H1 (cell line): ENCODE results near the gene FAM53A. TPM values are rescaled to one million over a fixed set of nuclear protein-coding genes. Genes with fewer than 3 reads are reported as not detected.

Source experiments
- CTCF ChIA-PET: fragments of 300-600 bp; sonication (Branson Sonifier 250); formaldehyde crosslinking; loops from one replicate; lab custom pipeline; 2021; ENCODE audit not compliant: partially characterized antibody; lab: Charles Lee
- POLR2A ChIA-PET: fragments of 300-600 bp; sonication (Branson Sonifier 250); formaldehyde crosslinking; loops from one replicate; lab custom pipeline; 2021; ENCODE audit warnings: inconsistent platforms; ENCODE audit not compliant: partially characterized antibody; lab: Charles Lee
- DNase-seq, 2 experiments: peaks; one replicate each; pipeline versions ENCODE4 v3.0.0 to v3.0.0-alpha.2; 2010 to 2022; ENCODE audit warnings: low spot score in 2 of 2, low read depth in 1 of 2, mixed read lengths in 1 of 2
- FAIRE-seq: peaks from 2 replicates; lab custom pipeline; 2011; peaks lifted over from hg19 to GRCh38; lab: Jason Lieb, UNC
- H2AFZ ChIP-seq: 2 replicates; pipeline ENCODE4 v1.8.1; 2012; ENCODE audit warnings: low read length, inconsistent platforms
- H2AK5ac ChIP-seq: 2 replicates; pipeline ENCODE4 v1.6.1; 2013; ENCODE audit warnings: low read depth, low read length
- H2BK120ac ChIP-seq: replicated peaks from 2 replicates; pipeline ENCODE3; 2013; ENCODE audit warnings: low read depth, low read length, inconsistent platforms
- H2BK12ac ChIP-seq: 2 replicates; pipeline ENCODE4 v1.6.1; 2013; ENCODE audit warnings: low read depth, low read length
- H2BK15ac ChIP-seq: 2 replicates; pipeline ENCODE4 v1.6.1; 2013; ENCODE audit warnings: low read length
- H2BK20ac ChIP-seq: 2 replicates; pipeline ENCODE4 v1.6.1; 2013; ENCODE audit warnings: low read length
- H2BK5ac ChIP-seq: 2 replicates; pipeline ENCODE4 v1.6.1; 2013; ENCODE audit warnings: low read depth, low read length
- H3K14ac ChIP-seq: 2 replicates; pipeline ENCODE4 v1.6.1; 2013; ENCODE audit warnings: inconsistent platforms; ENCODE audit not compliant: insufficient read length
- H3K18ac ChIP-seq: 2 replicates; pipeline ENCODE4 v1.6.1; 2013; ENCODE audit warnings: low read length; ENCODE audit errors: extremely low read depth
- H3K23ac ChIP-seq: 2 replicates; pipeline ENCODE4 v1.6.1; 2013; ENCODE audit warnings: inconsistent platforms; ENCODE audit not compliant: insufficient read length
- H3K23me2 ChIP-seq: 2 replicates; pipeline ENCODE4 v1.6.1; 2013; ENCODE audit warnings: low read depth, low read length
- H3K27ac ChIP-seq: 2 replicates; pipeline ENCODE4 v1.6.1; 2011; ENCODE audit warnings: low read depth, low read length, inconsistent platforms
- H3K27me3 ChIP-seq, 4 experiments: replicated peaks in 1 of 4; 1 replicate in 1 of 4; 2 replicates in 3 of 4; pipeline versions ENCODE4 v1.6.1 to v1.8.1; 2011 to 2013; ENCODE audit warnings: low read length in 3 of 4, mild to moderate bottlenecking in 3 of 4, inconsistent platforms in 2 of 4, mixed read lengths in 2 of 4, moderate library complexity in 1 of 4; ENCODE audit not compliant: control insufficient read depth in 3 of 4, insufficient read depth in 3 of 4; ENCODE audit errors: extremely low read depth in 1 of 4
- H3K36me3 ChIP-seq, 4 experiments: 2 replicates each; pipeline versions ENCODE4 v1.6.1 to v1.8.1; 2011 to 2013; ENCODE audit warnings: mild to moderate bottlenecking in 4 of 4, low read length in 3 of 4, moderate library complexity in 2 of 4, control low read depth in 1 of 4, inconsistent platforms in 1 of 4; ENCODE audit not compliant: insufficient read depth in 4 of 4, control insufficient read depth in 2 of 4
- H3K4ac ChIP-seq: replicated peaks from 2 replicates; pipeline ENCODE3; 2013; ENCODE audit warnings: low read length, low read depth, mixed read lengths, inconsistent platforms; ENCODE audit not compliant: insufficient read length
- H3K4me1 ChIP-seq, 4 experiments: replicated peaks in 1 of 4; 1 replicate in 1 of 4; 2 replicates in 3 of 4; pipeline versions ENCODE4 v1.6.1 to v1.8.1; 2011 to 2013; ENCODE audit warnings: low read length in 3 of 4, inconsistent platforms in 2 of 4, mixed read lengths in 1 of 4; ENCODE audit not compliant: insufficient read depth in 4 of 4, control insufficient read depth in 3 of 4
- H3K4me2 ChIP-seq, 2 experiments: 2 replicates each; pipeline versions ENCODE4 v1.6.1 to v1.8.1; 2011 to 2013; ENCODE audit warnings: low read depth in 2 of 2, low read length in 2 of 2, control low read depth in 1 of 2, inconsistent platforms in 1 of 2, mild to moderate bottlenecking in 1 of 2; ENCODE audit not compliant: insufficient read depth in 1 of 2
- H3K4me3 ChIP-seq, 4 experiments: fragments of 200-600, 300-600 bp in 1 of 4; sonication (generic), shearing (Covaris generic), sonication (Bioruptor Twin) in 1 of 4; 2 replicates each; pipeline versions ENCODE4 v1.5.1 to v1.8.1; 2011 to 2016; ENCODE audit warnings: low read length in 4 of 4, low read depth in 3 of 4, control low read depth in 2 of 4, inconsistent platforms in 2 of 4, mild to moderate bottlenecking in 2 of 4, mixed read lengths in 1 of 4, moderate library complexity in 1 of 4; ENCODE audit not compliant: insufficient read depth in 2 of 4; ENCODE audit errors: extremely low read depth in 1 of 4
- H3K56ac ChIP-seq: replicated peaks from 2 replicates; pipeline ENCODE3; 2013; ENCODE audit warnings: low read depth, mild to moderate bottlenecking, mixed read lengths, low read length, inconsistent platforms; ENCODE audit not compliant: insufficient read length
- H3K79me1 ChIP-seq: 2 replicates; pipeline ENCODE4 v1.6.1; 2013; ENCODE audit warnings: low read depth, low read length, control low read depth
- H3K79me2 ChIP-seq, 2 experiments: 2 replicates each; pipeline versions ENCODE4 v1.6.1 to v1.8.1; 2012 to 2013; ENCODE audit warnings: low read length in 2 of 2, mild to moderate bottlenecking in 2 of 2, inconsistent platforms in 1 of 2; ENCODE audit not compliant: insufficient read depth in 2 of 2, control insufficient read depth in 1 of 2
- H3K9ac ChIP-seq, 4 experiments: replicated peaks in 1 of 4; 1 replicate in 1 of 4; 2 replicates in 3 of 4; pipeline versions ENCODE4 v1.6.1 to v1.8.1; 2011 to 2013; ENCODE audit warnings: low read depth in 3 of 4, low read length in 3 of 4, control low read depth in 2 of 4, mild to moderate bottlenecking in 2 of 4, moderate library complexity in 2 of 4, inconsistent platforms in 1 of 4; ENCODE audit errors: extremely low read depth in 1 of 4
- H3K9me3 ChIP-seq, 2 experiments: 2 replicates each; pipeline versions ENCODE4 v1.6.1 to v1.8.1; 2012 to 2013; ENCODE audit warnings: mild to moderate bottlenecking in 2 of 2, moderate library complexity in 2 of 2, control low read depth in 1 of 2, inconsistent platforms in 1 of 2, low read depth in 1 of 2, low read length in 1 of 2, mixed read lengths in 1 of 2; ENCODE audit not compliant: insufficient read depth in 2 of 2
- H4K20me1 ChIP-seq, 2 experiments: replicated peaks in 1 of 2; 2 replicates each; pipeline versions ENCODE3 to v1.8.1; 2011 to 2013; ENCODE audit warnings: inconsistent platforms in 2 of 2, low read length in 2 of 2, mild to moderate bottlenecking in 1 of 2; ENCODE audit not compliant: insufficient read depth in 2 of 2, control insufficient read depth in 1 of 2
- H4K5ac ChIP-seq: 2 replicates; pipeline ENCODE4 v1.6.1; 2013; ENCODE audit warnings: low read length, low read depth, mixed read lengths, inconsistent platforms; ENCODE audit not compliant: insufficient read length
- H4K8ac ChIP-seq: 2 replicates; pipeline ENCODE4 v1.8.0; 2013; ENCODE audit warnings: mild to moderate bottlenecking, moderate library complexity, low read length, inconsistent platforms; ENCODE audit not compliant: insufficient read depth; ENCODE audit errors: extremely low read depth
- H4K91ac ChIP-seq: replicated peaks from 2 replicates; pipeline ENCODE3; 2013; ENCODE audit warnings: low read length, mixed read lengths, inconsistent platforms; ENCODE audit not compliant: insufficient read length
- BRCA1 ChIP-seq: IDR thresholded peaks from 2 replicates; pipeline ENCODE4 v1.6.1; 2012; ENCODE audit warnings: low read depth, low read length, improper control_type of control experiment
- CTBP2 ChIP-seq: IDR thresholded peaks from 2 replicates; pipeline ENCODE4 v1.7.0; 2011; ENCODE audit warnings: borderline replicate concordance, mild to moderate bottlenecking, moderate library complexity, mixed read lengths, low read length; ENCODE audit not compliant: insufficient read depth, insufficient read length
- EZH2 ChIP-seq: fragments of 200-600 bp; sonication (generic); IDR thresholded peaks from 2 replicates; pipeline ENCODE4 v1.7.1; 2012; ENCODE audit warnings: low read depth, mild to moderate bottlenecking, moderate library complexity, low read length, inconsistent platforms; ENCODE audit not compliant: severe bottlenecking
- GABPA ChIP-seq: IDR thresholded peaks from 2 replicates; pipeline ENCODE4 v1.6.1; 2011; ENCODE audit warnings: mild to moderate bottlenecking, low read length, moderate library complexity, borderline replicate concordance; ENCODE audit not compliant: insufficient read depth
- JUND ChIP-seq: IDR thresholded peaks from 2 replicates; pipeline ENCODE4 v1.6.1; 2011; ENCODE audit warnings: mild to moderate bottlenecking, improper control_type of control experiment, low read length
- KDM4A ChIP-seq: IDR thresholded peaks from one replicate; pipeline ENCODE4 v1.7.1; 2012; ENCODE audit warnings: low read depth, mild to moderate bottlenecking, moderate library complexity, low read length, inconsistent platforms; ENCODE audit not compliant: severe bottlenecking
- KDM5A ChIP-seq: fragments of 200-600 bp; IDR thresholded peaks from 2 replicates; pipeline ENCODE4 v1.7.1; 2012; ENCODE audit warnings: mild to moderate bottlenecking, low read length, inconsistent platforms, mixed read lengths
- NRF1 ChIP-seq: IDR thresholded peaks from 2 replicates; pipeline ENCODE4 v1.6.1; 2011; ENCODE audit warnings: mild to moderate bottlenecking, low read depth, low read length, improper control_type of control experiment
- PHF8 ChIP-seq: fragments of 200-600 bp; sonication (generic); conservative IDR thresholded peaks from 2 replicates; pipeline ENCODE4 v1.7.1; 2012; ENCODE audit warnings: low read depth, mild to moderate bottlenecking, inconsistent platforms, low read length, moderate library complexity
- RAD21 ChIP-seq, 2 experiments: IDR thresholded peaks in 1 of 2; conservative IDR thresholded peaks in 1 of 2; 2 replicates each; pipeline ENCODE4 v1.6.1; 2011; ENCODE audit warnings: low read depth in 2 of 2, low read length in 2 of 2, improper control_type of control experiment in 1 of 2, inconsistent platforms in 1 of 2, mild to moderate bottlenecking in 1 of 2, moderate library complexity in 1 of 2
- RBBP5 ChIP-seq: IDR thresholded peaks from 2 replicates; pipeline ENCODE4 v1.7.1; 2012; ENCODE audit warnings: low read depth, mild to moderate bottlenecking, inconsistent platforms, low read length, moderate library complexity, borderline replicate concordance
- TEAD4 ChIP-seq: IDR thresholded peaks from 2 replicates; pipeline ENCODE4 v1.6.1; 2012; ENCODE audit warnings: low read depth, low read length, inconsistent platforms, mixed read lengths
- ZNF274 ChIP-seq: IDR thresholded peaks from 2 replicates; pipeline ENCODE4 v1.7.0; 2012; ENCODE audit warnings: low read length, borderline replicate concordance; ENCODE audit errors: extremely low read depth
- WGBS, 2 experiments: shearing (Covaris generic) in 1 of 2; methylation state at CpG; one replicate each; pipeline versions ENCODE4 v1.1.6 to v1.1.7; 2013 to 2015; ENCODE audit warnings: low lambda C conversion rate in 2 of 2, mixed read lengths in 2 of 2, inconsistent platforms in 1 of 2, low coverage in 1 of 2, missing lambda C conversion rate in 1 of 2; ENCODE audit not compliant: insufficient replicate concordance in 2 of 2, insufficient coverage in 1 of 2, insufficient read length in 1 of 2; ENCODE audit errors: extremely low coverage in 1 of 2, missing lambda C conversion rate in 1 of 2; 5-methylcytosine and 5-hydroxymethylcytosine counted together
- polyA plus RNA-seq, 7 experiments: library from polyadenylated mRNA; depleted of rRNA in 3 of 7; stranded (reverse) in 5 of 7; unstranded in 2 of 7; fragments of >200 nt in 5 of 7; fragments of 200-250 nt in 2 of 7; gene quantifications; 1 replicate in 5 of 7; 2 replicates in 1 of 7; 4 replicates in 1 of 7; pipeline versions ENCODE4 v1.2.1 to v1.2.3, GENCODE V29; 2011 to 2013; ENCODE audit warnings: missing spikeins in 2 of 7, mixed read lengths in 2 of 7
- total RNA-seq: library from RNA; stranded (reverse); fragmentation: NEBNext Ultra II Directional; extraction: Animal tissue kit (Norgen Biotek cat#: 25700); gene quantifications from 2 replicates; pipeline ENCODE4 v1.2.1, GENCODE V29; 2021

FAM53A gene
- total and polyA plus RNA-seq, 2 of the 8 experiments (the other 6 are each of a cell fraction or from before 2014, with no cell fraction given) = 1.9 to 2.0 TPM

GRCh38 chr4:1706358-1706757 lies 22.2 kb upstream of the FAM53A start:
- Histone ChIP-seq H3K56ac (no peak overlapping the region), H3K27ac (no peak overlapping the region), H2BK12ac (no peak overlapping the region), H3K27me3 (no peaks in the 10 kb centered on the region), H3K23me2 (peaks cover 4% of the 10 kb centered on the region; the same call in 1 of the 2 replicates), H3K23ac (no peak overlapping the region), H3K36me3 (peaks cover 6 to 34% (median 17%) of the 10 kb centered on the region in 4 experiments), H3K9me3 (no peaks in the 10 kb centered on the region), H3K9ac (no peak overlapping the region), H4K8ac (no peak overlapping the region), H3K4ac (no peak overlapping the region), H3K4me1 (peaks cover 0 to 2% (median 0%) of the 10 kb centered on the region in 4 experiments; a peak in 2 of 7 replicates), H3K79me2 (peaks cover 13 to 71% of the 10 kb centered on the region in 2 experiments), H4K91ac (no peak overlapping the region), H2BK20ac (no peak overlapping the region), H2AFZ (no peak overlapping the region), H4K5ac (no peak overlapping the region), H2BK120ac (no peak overlapping the region), H3K4me3 (no peak overlapping the region), H3K79me1 (peaks cover 12% of the 10 kb centered on the region), H2AK5ac (no peak overlapping the region), H4K20me1 (peaks cover 2 to 16% of the 10 kb centered on the region in 2 experiments), H3K4me2 (no peak overlapping the region), H3K14ac (no peak overlapping the region), H2BK15ac (no peak overlapping the region), H3K18ac (no peak overlapping the region), H2BK5ac (no peak overlapping the region)
- FAIRE-seq (no peak), DNase-seq (no peak)
- 81% methylated on average over 6 of the region's 6 CpGs; no CpG with 5 or more reads in 1 of the 2 experiments for WGBS, 2 experiments
- CTCF ChIA-PET = interaction anchor here (9.6 to 22.9 kb wide), 2 partner anchors 11 to 20 kb away, joined by 94 to 326 read pairs; partner anchors contain the start of genes TACC3 and TMEM129
- POLR2A ChIA-PET = interaction anchor here (0.8 kb wide), 1 partner anchor 38 kb away, joined by 4 read pairs; no protein-coding TSS in a partner anchor
- TF ChIP-seq KDM4A (no peak), EZH2 (no peak), PHF8 (no peak), CTBP2 (no peak), ZNF274 (no peak), NRF1 (no peak), GABPA (no peak), RBBP5 (no peak), JUND (no peak), BRCA1 (no peak), TEAD4 (no peak), RAD21 (IDR thresholded peaks at IDR 0.05 in 1 of 2, conservative IDR thresholded peaks at IDR 0.05 in 1 of 2; ENCODE audit: low read depth in 2 of 2, low read length in 2 of 2) (no peak), KDM5A (no peak)
